Retinal pigment epithelial cell (primary cell): ENCODE measurements around the gene SRSF2.
"Not testable (repeated sequence)": the region's sequence is repeated elsewhere in the genome, so short reads cannot be mapped to it uniquely, and the experiment has no call there.

ENCODE experiments used
- DNase-seq: peaks from one replicate; pipeline ENCODE4 v3.0.0-alpha.2; 2010; ENCODE audit warnings: low read depth
- H3K4me3 ChIP-seq: 2 replicates; pipeline ENCODE4 v1.5.1; 2011; ENCODE audit warnings: mild to moderate bottlenecking, low read length, control low read depth, moderate library complexity
- TF ChIP-seq, protein P1 (sequence below): conservative IDR thresholded peaks from 2 replicates; pipeline ENCODE4 v1.5.1; 2011; ENCODE audit warnings: low read depth, low read length, control low read depth, inconsistent platforms

SRSF2 gene

DNA sequence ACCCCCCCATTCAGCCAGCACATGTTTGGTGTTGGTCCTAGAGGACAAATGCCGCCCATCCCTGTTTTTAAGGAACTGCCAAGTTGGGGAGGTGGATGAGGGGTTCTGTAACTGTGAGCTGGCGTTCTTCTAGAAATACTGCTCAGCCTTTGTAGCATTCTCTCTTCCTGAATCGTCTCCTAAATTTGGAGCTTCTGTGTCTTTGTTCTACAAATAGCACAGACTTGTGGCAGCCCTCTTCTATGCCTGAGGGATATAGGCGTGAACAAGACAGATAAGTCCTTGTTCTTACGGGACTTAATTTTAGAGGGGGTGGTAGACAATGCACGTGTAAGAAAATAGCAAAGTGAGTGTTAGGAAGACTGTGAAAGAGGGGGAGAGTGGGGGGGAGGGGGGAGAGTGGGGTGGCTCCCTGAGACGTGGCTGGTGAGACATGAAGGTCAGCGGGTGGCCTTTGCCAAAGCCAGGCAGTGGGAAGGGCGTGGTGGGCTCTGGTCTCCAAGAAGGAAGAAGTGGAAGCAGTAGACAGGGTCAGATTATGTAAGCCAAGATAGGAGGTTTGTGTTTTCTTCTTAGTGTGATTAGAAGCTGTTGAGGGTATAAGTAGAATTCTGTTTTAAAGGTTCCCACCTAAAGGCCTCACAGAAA lies 10.7 kb upstream of the SRSF2 start:
- DNase-seq, result no peak
- TF ChIP-seq, protein P1, sequence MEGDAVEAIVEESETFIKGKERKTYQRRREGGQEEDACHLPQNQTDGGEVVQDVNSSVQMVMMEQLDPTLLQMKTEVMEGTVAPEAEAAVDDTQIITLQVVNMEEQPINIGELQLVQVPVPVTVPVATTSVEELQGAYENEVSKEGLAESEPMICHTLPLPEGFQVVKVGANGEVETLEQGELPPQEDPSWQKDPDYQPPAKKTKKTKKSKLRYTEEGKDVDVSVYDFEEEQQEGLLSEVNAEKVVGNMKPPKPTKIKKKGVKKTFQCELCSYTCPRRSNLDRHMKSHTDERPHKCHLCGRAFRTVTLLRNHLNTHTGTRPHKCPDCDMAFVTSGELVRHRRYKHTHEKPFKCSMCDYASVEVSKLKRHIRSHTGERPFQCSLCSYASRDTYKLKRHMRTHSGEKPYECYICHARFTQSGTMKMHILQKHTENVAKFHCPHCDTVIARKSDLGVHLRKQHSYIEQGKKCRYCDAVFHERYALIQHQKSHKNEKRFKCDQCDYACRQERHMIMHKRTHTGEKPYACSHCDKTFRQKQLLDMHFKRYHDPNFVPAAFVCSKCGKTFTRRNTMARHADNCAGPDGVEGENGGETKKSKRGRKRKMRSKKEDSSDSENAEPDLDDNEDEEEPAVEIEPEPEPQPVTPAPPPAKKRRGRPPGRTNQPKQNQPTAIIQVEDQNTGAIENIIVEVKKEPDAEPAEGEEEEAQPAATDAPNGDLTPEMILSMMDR, result no peak
- H3K4me3 ChIP-seq, result no peak overlapping the region

DNA sequence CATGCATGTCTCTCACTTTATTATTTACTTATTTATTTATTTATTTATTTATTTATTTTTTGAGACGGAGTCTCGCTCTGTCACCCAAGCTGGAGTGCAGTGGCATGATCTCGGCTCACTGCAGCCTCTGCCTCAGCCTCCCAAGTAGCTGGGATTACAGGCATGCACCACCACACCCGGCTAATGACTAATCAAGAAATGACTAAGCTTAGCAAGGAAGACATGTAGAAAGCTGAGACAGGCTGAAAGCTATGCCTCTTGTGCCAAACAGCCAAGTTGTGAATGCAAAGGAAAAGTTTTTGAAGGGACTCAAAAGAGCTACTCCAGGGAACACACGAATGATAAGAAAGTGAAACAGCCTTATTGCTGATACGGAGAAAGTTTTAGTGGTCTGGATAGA lies 8.7 kb upstream of the SRSF2 start:
- H3K4me3 ChIP-seq, result not testable (repeated sequence)

DNA sequence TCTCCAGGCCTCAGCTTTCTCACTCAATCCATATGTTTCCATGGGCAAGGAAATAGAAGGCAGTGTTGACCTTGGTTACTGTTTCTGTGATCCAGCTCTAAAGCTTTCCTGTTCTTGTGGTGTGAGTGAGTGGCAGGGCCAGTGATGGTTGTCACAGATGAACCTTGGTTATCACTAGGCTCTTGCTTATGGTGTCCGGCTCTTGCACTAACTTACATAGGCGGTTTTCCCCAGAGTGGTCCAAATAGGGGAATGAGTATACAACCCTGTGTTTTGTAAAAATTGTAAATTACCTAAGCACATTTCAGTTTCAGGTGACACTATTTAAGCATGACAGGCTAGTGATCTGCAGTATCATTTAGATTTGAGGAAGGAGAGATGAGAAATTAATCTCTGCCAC lies 7.6 kb upstream of the SRSF2 start:
- TF ChIP-seq, protein P1, result no peak
- no peak overlapping the region for H3K4me3 ChIP-seq
- DNase-seq, result no peak

More for the DNA sequence above, 8.7 kb upstream of the SRSF2 start:
- not testable (repeated sequence) for DNase-seq

DNA sequence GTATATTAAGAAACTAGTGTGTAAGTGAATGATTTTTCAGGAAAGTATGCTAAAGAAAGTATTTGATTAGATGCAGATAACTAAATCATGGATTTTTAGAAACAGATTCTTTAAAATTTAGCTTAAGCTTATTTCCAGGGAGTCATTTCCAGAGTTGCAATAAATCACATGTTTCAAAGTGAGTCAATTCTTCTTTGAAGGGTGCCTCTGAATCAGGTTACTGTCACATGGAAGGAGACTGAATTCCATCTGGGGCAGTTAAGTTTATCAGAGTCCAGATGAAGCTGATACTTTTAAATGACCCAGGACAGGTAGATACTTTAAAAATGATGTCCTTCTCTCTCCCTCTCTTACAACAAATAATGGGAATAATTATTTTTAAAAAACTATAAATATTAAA lies 5.8 kb upstream of the SRSF2 start:
- DNase-seq, result no peak
- no peak overlapping the region for H3K4me3 ChIP-seq
- TF ChIP-seq, protein P1, result no peak

DNA sequence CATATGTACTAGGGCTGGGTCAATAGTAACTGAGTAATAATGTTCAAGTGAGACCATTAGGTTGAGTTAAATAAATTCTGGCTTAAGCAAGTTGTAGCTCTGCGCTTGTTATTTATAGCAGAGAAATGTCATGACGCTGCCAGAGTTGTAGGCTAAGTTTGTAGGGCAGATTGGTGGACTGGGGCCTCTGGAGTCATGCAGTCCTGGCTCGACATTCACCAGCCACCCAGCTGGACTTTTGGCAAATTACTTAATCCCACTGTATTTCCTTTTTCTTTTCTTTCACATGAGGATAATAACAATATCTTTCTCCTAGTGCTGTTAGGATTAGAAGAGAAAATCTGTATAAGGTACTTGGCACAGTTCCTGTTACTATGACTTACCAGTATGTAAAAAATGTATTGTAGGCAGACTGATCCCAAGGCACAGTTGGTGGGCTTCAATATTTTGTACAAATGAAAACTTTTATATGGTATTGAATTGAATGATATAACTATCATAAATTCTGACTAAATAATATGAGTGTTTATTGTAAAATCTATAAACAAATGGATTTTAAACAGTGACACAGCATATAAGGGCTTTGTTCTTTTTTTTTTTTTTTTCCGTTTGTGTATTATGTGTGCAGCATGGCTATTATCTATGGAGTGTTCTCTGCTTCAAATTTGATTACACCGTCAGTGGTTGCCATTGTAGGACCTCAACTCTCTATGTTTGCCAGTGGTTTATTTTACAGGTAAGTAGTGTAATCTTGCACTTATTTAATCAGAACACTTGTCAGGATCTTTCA lies 3.4 kb upstream of the SRSF2 start:
- no peak overlapping the region for H3K4me3 ChIP-seq
- DNase-seq, result peak; percentile 90

DNA sequence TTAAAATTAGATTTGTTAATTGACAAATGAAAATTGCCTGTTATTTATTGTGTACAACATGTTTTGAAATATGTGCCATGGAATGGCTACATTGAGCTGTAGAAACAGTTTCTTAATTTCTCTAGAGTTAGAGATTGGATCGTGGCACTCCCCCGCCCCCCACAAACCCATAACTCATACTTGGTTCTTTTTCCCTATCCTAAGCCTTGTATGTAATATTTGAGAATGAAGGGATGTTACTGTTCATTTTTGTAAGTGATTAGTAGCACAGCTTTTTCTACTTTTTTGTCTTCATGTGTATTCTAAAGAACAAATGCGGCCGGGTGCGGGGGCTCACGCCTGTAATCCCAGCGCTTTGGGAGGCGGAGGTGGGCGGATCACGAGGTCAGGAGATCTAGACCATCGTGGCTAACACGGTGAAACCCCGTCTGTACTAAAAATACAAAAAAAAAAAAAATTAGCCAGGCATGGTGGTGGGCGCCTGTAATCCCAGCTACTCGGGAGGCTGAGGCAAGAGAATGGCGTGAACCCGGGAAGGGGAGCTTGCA lies 2.5 kb upstream of the SRSF2 start:
- peak overlapping the region; percentile 96 for H3K4me3 ChIP-seq
- DNase-seq, result not testable (repeated sequence)

More for the DNA sequence above, 3.4 kb upstream of the SRSF2 start:
- TF ChIP-seq, protein P1, result no peak

DNA sequence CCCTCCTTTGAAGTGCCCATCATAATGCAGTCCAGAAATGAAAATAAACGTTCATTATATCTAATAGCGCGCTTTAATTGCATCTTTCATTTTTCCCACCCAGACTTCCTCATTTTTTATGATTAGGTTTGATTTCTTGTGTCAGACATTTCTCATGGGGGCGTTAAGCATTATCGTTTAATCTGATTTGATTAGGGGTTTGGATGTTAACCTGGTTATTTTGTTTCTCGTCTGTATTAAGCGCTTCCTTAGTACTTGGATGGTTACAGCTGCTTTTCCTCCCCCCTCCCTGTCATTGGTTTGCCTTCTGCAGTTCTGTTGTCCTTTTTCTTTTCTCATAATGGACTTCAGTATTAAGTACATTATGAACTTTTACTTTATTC lies 1.3 kb upstream of the SRSF2 start:
- peak overlapping the region; percentile 96 for H3K4me3 ChIP-seq
- TF ChIP-seq, protein P1, result no peak
- no peak for DNase-seq
